CMK (cell line): Measurements from ENCODE around the gene IDUA.

Experiments
- DNase-seq: peaks from one replicate; pipeline ENCODE4 v3.0.0-alpha.2; 2010; ENCODE audit warnings: low read depth

The IDUA gene

DNA sequence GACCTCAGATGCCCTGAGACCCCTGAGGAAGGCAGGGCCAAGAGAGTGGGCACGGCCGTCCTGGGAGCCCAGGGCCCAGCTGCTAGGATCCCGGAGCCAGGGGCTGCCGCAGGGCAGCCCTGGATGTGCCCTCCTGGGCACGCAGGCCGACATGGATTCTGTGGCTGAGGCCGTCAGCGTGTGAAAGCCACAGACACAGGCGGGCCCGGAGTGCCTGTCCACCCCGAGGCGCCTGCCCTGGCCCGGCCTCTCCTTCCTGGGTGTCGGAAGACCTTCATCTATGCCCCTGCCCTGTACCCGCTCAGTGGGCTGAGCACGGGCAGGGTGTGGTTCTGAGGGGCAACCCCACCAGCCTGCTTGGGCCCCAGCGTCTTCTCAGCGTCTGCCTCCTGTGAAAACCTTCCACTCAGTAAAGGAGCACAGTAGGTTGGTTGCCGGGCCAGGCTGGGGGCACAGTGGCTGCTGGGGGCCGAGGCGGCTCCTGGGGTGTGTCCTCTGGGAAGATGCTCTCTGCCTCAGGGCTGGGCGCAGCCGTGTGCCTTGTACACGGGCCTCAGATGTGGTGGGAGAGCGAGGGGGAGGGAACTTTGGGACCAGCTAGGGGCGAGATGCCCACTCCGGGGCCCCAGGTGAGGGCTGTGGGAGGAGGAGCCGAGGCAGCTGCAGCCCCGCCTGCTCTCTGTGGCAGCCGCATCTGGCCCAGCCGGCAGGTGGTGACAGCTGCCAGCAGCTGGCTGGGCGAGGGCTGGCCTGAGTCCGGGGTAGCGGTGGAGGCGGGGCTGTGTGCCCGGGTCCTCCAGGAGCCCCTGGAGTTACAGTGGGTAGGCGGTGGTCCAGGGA lies 45.3 kb downstream of the IDUA start:
- DNase-seq = no peak

DNA sequence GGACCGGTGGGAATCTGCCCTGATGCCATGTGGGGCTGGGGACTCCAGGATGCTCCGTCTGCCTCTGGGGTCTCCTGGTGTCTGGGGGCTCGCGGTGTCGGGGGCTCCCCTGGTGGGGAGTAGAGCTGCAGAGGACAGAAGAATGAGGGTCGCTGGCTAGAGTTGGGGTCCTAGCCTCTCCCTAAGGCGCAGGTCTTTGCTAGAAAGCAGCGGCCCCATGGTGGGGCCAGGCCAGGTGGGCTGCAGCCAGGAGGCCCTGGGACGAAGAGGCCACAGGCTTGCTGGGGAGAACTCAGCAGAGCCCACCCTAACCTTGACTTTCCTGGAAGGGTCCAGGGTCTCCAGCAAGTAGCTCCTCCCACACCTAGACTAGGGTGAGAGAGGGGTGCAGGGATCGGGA lies 46.0 kb downstream of the IDUA start:
- DNase-seq = no peak

DNA sequence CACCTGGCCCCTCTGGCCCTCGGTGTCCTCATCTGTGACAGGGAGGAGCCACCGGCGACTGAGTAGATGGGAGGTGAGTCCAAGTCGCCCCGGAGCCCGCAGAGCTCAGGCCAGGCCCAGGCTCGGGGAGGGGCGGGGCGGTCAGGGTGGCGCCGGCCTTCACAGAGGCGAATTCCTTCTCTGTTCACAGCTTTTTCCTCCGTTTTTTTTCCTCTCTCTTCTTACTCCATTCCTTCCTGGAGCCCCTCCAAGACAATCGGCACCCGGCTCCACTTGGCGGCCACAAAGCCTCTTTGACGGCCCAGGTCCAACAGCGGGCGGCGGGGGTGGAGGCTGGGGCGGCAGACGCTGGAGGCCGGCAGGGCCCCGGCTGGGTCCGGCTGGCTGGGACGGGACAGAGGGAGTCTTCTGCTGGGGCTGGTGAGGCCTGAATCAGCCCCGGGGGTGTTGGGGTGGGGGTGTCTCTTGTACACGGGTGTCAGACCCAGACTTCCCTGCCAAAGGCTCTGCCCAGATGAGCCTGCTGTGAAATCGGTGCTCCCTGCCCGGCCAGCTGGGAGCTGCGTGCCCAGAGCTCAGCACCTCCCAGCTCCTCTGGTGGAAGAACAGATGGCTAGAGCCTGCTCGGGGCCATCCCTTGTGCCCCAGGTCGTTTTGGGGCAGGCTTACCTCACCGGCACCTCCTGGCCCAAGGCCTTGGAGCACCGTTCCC lies 47.2 kb downstream of the IDUA start:
- DNase-seq = no peak

DNA sequence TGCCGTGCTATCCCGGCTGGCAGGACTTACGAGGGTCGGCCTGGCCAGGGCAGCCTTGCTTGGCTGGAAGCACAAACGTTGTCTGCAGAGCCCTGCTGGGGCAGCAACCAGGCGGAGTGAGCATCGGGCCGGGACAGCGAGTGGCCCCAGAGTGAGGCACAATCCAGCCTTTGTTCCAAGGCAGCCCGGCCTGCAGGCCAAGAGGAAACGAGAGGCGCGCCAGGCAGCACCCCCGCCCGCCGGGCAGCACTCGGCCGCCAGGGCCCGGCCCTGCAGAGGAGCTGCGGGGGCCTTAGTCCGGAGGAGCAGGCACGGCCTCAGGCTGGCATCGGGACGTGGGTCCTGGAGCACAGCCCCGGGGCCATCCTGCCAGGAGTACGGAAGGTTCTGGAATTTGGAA lies 48.7 kb downstream of the IDUA start:
- DNase-seq = no peak

DNA sequence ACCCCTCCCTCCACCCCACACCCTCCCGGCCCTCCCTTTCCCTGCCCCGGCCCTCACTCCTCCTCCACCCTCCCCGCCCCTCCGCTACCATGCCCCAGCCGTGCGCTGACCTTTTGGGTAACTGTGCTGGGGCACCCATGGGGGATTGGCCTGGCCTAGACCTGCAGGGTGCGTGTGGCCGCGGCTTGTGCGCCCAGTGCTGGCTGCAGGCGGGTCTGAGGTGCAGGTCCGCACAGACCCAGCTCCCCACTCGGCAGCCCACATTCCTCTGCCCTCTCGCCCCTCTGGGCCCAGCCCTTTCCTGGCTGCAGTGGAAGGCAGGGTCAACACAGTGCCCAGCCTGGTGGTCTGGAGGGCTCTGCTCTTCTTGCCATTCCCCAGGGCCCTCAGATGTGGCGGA lies 49.3 kb downstream of the IDUA start:
- no peak for DNase-seq

DNA sequence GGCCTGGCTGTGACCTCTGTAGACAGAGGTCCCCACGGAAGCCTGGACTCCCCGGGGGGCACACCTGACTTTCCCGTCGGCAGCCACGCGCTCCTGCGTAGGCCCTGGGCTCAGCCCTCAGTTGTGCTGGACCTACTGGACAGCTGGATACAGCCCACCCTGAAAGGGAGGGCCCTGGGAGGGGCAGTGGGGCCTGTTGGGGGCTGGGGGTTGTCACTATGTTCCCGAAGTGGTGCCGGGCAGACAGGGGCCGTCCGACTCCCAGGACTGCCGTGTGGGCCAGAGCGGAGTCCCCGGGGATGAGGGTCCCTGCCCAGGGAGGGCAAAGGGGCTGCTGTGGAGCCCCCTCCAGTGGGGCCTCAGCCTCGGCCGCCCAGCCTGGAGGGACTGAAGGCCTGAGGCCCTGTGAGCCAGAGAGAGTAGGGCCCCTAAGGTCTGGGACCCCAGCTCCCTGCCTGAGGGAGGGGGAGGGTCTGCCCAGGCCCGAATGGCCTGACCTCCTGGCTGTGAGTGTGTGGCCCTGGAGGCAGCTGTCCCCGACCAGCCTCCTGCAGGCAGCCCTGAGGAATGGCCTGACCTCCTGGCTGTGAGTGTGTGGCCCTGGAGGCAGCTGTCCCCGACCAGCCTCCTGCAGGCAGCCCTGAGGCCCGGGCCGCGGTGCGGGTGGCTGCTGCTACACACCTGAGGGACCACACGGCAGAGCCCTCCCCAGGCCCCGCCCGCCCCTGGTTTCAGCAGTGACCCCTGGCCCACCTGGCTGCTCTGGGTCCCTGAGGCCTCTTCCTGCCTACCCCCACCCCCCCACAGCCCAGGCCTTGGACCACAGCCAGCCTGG lies 50.3 kb downstream of the IDUA start:
- DNase-seq = no peak

DNA sequence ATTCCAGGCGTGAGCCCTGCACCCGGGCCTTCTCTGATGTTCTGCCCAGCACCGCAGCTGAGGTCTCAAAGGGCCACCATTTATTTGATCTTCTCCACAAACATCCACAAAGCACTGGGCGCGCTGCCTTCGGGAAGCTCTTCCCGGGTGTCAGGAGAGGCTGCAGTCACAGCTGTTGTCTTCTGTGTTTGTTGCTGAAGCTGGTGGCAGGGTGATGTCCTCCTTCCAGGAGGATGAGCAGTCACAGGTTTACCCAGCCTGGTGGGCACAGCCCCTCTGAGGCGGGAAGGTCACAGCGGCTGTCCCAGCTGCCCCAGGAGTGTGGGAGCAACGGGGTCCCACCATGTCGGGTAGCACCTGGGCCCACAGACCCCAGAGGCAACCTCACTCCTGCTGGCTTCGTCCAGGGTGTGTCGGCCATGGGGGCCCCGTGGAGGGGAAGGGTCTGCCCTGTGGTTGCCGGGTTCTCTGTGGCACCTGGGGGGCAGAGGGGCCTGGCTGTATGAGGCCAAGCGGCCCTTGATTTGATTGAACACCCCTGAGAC lies 52.2 kb downstream of the IDUA start:
- DNase-seq = no peak

DNA sequence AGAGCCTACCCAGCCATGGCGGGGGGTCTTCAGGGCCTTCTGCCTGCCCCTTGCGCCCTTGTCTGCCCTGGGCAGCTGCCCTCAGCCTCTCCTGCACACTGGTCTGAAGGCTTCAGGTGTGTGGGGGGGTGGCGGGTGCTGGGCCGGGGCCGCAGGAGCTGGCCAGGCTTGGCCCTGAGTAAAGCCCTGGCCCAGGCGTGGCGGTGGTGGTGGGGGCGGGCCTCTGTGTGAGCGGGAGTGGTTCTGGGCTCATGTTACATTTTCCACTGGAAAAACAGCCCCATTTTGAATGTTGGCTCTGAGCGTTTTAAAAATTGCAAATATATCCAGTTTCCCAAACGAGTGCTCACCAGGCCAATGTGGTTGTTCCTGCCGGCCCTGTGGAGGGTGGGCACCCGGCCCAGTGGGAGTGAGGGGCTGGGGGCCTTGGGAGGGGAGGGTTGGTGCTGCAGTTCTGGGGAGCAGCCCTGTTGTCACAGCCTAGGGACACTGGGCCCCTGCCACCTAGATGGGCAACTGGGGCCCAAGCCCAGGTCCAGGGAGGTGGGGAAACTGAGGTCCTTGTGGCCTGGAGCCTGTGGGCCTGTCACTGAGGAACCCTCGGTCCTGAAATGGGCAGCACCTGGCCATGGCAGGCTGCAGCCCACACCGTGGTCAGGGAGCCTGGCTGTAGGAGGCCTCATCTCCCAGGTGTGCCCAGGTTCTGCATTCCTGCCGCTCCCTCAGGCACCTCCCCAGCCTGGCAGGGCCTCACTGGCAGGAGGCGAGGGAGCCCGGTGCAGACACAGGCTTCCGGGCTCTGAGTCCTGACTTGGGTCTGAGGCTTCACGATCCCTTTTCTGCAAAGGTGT lies 52.9 kb downstream of the IDUA start:
- DNase-seq = no peak

DNA sequence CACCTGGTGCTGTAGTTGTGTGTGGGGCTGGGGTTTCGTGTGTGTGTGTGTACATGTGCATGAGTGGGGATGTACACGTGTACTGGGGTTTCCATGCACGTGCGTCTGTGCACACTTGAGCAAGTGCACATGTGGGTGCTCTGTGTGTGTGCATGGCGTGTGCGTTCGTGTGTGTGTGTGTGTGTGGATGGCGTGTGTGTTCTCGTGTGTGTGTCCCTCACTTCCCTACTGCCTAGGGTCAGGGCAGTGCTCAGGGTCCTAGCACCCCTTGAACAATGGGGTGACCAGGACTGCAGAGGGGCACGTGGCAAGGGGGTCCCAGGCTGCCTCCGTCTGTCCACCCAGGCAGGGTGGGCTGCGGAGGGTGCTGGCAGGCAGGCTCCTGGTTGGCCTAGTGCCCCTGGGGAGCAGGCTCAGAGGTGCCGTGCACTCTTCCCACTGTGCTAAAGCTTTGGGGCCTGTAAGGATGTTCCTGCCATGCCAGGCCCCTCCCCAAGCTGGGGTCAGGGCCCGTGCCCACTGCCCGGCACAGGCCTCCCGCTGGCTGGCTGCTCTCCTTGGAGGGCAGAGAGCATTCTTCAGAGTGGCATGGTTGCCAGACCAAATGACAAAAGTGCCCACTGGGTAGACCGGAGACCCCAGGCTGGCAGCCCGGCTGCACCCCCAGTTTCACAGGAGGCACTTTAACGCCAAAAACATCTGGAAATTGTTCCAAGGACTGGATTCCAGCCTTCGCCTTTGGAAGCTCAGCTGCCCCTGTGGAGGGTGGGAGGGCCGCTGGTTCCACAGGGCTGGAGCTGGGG lies 53.7 kb downstream of the IDUA start:
- no peak for DNase-seq

DNA sequence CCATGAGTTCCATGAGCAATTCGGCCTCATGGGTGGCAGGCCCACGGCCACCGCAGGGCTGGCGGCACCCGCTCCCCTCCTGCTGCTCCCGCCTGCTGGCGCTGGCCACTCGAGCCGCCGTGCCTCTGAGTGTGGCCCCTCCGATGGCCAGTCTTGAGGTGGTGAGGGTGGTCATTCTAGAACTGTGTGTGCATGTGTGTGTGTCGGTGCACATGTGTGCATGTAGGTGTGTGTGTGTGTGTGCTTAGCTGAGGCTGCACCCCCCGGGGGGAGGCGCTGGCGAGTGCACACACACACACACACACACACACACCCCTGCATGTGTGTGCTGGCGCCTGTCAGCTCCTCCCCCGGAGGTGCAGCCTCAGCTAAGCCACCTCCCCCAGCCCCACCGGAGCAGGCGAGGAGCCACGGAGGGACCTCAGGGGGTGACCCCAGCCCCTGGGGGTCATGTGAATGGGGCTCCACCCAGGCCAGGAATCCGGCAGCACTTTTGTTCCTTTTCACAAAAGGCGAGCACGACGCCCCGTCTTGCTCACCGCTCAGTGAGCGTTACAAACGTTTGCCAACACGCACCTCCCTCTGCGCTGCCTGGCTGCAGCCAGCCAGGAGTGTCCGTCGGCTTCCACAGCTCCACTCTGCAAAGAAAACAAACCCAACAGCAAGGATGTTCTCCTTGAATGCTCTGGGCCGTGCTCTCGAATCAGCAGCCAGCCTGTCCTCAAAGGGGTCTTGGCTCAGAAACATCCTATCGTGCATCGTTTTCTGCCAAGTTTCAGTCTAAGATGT lies 54.5 kb downstream of the IDUA start:
- no peak for DNase-seq

DNA sequence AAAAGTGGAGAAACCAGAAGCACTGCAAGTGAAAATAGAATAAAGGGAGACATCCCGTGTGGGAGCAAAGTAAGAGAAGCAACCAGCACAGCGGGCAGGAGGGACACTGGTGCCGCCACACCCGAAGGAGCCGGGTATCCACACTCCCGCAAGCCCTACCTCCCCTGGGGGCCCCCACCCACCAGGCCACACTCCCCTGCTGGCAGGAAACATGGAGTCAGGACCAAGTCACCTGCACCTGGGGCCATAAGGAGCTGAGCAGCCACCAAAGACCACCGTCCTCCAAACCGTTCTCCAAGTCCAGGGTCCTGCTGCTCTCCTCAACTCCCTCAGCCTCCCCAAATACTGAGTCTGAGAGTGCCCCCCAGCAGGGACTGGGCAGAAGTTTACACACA lies 55.1 kb downstream of the IDUA start:
- DNase-seq = no peak

DNA sequence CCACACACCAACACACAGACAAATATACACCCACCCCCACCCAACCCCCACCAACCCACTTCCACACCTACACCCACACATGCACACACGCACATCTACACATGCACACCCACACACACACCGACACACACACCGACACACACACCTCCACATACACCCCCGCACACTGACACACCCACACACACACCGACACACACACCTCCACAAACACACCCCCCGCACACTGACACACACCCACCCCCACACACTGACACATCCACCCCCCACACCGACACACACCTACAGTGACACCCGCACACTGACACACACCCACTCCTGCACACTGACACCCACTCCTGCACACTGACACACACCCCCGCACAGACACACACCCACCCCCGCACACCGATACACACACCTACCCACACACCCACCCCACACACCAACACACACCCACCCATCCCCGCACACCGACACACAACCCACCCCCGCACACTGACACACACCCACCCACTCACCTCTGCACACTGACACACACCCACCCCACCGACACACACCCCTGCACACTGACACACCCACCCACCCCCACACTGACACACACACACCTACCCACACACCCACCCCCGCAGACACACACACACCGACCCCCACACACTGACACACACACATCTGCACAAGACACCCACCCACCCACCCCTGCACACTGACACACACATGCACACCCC lies 55.7 kb downstream of the IDUA start:
- DNase-seq = no peak

DNA sequence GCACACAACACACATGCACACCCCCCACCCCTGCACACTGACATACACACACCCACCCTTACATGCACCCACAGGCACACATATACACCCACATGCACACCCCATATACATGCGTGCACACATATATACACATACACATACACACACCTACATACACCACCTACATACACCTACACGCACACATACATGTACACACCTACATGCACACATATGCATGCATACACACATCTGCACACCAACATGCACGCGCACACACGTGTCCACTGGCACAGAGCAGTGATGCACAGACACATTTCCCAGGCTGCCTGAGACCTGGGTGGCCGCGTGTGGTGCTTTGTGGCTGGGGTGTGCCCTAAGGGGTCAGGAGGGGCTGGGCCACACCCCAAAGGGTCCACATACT lies 56.3 kb downstream of the IDUA start:
- DNase-seq = no peak

DNA sequence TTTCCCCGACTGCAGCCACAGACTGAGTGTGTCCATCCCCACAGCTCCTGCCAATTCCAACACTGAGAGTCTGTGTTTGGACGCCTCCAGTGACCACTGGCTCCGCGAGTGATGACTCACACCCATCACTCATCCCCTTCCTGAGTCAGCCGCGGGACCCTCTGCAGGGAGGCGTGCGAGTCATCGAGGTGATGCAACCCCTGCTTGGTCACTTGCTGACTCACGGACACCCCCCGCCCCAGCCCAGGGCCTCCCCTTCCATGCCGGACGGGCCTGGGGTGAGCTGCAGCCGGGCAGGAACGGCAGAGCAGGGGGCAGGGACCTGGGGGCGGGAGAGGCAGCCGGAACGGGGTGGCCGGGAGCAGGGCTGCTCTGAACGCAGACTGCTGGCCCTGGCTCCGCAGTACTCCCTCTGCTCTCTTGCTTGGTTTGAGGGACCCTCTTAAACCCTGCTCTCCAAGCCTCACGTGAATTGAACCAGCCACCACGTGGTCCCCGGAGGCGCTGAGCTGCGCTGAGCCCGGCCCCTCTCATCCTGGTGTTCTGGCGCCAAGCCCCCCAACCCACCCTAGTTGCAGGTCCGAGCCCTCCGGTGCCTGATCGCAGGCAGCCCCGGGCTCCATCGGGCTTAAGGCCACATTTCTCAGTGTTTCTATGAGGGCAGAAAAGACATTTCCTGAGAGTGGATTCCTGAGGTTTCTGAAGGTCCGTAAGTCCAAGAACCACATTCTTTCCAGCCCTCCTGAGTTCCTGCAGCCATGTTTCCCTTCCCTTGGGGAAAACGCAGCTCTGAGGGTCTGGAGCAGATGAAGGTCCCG lies 57.0 kb downstream of the IDUA start:
- peak; percentile 54 for DNase-seq

DNA sequence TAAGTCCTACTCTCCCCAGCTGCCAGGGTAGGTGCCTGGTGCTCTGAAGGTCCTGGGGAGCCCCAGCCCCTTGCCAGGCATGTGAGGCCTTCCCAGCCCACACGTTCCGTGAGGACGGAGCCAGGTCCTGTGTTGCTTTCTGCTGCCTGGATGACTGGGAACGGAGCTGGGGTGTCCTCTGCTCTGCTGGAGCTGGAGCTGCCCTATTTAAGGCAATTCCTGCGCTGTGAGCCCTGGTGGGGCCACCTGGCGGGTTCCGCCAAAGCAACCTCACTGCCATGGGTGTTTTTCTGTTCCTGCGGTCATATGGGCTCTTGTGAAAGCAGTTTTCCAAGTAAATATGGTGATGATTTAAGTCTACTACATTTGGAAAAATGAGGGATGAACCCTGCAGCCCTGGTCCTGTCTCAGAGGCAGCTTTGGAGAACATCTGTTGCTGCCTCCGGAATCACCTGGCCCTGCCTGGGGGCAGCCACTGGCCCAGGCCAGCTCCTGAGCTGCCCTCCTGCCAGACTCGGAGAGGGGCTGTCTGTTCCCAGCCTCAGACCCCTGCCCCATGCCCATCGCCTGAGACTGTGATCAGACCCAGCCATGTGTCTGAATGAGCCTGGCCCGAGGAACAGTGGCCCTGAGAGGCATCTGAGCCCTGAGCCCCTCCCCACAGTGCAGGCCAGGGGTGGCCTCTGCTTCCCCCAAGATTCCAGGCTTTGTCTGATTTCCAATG lies 57.8 kb downstream of the IDUA start:
- DNase-seq = no peak

DNA sequence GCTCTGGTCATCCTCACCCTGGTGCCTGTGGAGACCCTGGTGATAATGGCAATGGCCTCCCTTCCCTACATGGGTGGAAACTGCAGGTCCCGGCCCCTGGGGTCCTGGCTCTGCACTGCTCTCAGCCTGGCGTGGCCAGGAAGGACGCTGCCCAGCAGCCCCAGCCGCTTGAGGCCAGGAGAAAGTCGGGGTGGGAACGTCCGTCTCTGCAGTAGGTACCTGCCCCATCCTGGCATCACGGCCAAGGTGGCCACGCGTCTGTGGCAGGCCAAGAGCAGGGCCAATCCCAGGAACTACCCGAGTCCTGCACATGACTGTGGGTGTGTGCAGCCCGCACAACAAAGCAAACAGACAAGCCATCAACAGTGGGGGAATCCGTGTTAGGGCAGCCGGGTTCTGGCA lies 58.4 kb downstream of the IDUA start:
- no peak for DNase-seq

DNA sequence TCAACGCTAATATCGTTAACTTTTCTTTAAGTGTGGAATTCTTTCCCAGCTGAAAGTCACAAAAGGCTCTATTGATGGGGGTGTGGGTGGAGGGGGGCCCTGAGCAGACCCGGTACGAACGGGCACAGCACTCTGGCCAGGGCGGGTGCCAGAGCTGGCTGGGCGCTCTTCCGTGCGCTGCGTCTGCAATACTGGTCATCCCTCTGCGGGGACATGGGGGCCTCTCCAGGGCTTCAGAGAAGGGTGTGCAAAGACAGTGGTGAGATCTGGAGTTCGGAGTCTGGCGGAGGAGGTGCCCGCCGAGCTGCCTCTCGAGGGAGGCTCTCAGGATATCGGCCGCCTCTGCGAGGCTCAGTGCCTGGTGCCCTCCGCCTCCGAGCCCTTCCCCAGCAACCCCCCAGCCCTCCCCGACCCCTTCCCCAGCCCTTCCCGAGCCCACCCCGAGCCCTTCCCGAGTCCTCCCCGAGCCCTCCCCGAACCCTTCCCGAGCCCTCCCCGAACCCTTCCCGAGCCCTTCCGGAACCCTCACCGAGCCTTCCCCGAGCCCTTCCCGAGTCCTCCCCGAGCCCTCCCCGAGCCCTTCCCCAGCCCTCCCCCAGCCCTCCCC lies 58.9 kb downstream of the IDUA start:
- DNase-seq = no peak
